Transverse colon (tissue), 4 donors: ENCODE results near the gene HSPH1. TPM values are rescaled to one million over a fixed set of nuclear protein-coding genes. Genes with fewer than 3 reads are reported as not detected.

Experiments
- DNase-seq: peaks from one replicate; pipeline ENCODE4 v3.0.0-alpha.2; 2019
- H3K27ac ChIP-seq, 4 donors: fragments of 200-600 bp; sonication (generic); 2 replicates each; pipeline ENCODE4 v1.5.1; 2016 to 2018; ENCODE audit warnings: inconsistent platforms in 4 of 4
- H3K27me3 ChIP-seq: fragments of 200-600 bp; sonication (generic); 2 replicates; pipeline ENCODE4 v1.5.1; 2017; ENCODE audit warnings: inconsistent platforms
- H3K36me3 ChIP-seq, 4 donors: fragments of 200-600 bp; sonication (generic); 2 replicates each; pipeline ENCODE4 v1.5.1; 2017 to 2019; ENCODE audit warnings: inconsistent platforms in 4 of 4
- H3K4me1 ChIP-seq, 4 donors: fragments of 200-600 bp; sonication (generic); 2 replicates each; pipeline ENCODE4 v1.5.1; 2017 to 2020; ENCODE audit warnings: inconsistent platforms in 4 of 4
- H3K4me3 ChIP-seq, 4 donors: fragments of 200-600 bp; sonication (generic); 1 replicate in 1 of 4; 2 replicates in 3 of 4; pipeline versions ENCODE4 v1.5.1 to v1.6.1; 2017 to 2019; ENCODE audit warnings: inconsistent platforms in 4 of 4
- H3K9me3 ChIP-seq, 2 donors: fragments of 200-600 bp; sonication (generic); 2 replicates each; pipeline ENCODE4 v1.5.1; 2017 to 2019; ENCODE audit warnings: inconsistent platforms in 2 of 2
- CTCF ChIP-seq, 5 experiments: fragments of 200-600 bp in 3 of 5; fragments of 450-650 bp in 2 of 5; sonication (generic) in 3 of 5; IDR thresholded peaks; 1 replicate in 2 of 5; 2 replicates in 3 of 5; pipeline ENCODE4 v1.5.1; 2016 to 2017; ENCODE audit warnings: antibody characterized with exemption in 5 of 5, inconsistent platforms in 3 of 5, mild to moderate bottlenecking in 2 of 5, moderate library complexity in 1 of 5
- EP300 ChIP-seq: sonication (generic); formaldehyde crosslinking; IDR thresholded peaks from one replicate; pipeline ENCODE4 v1.6.1; 2017; ENCODE audit warnings: antibody characterized with exemption, low read depth
- POLR2A ChIP-seq: fragments of 450-650 bp; IDR thresholded peaks from one replicate; pipeline ENCODE4 v1.6.1; 2016; ENCODE audit warnings: antibody characterized with exemption, mild to moderate bottlenecking, moderate library complexity
- POLR2AphosphoS5 ChIP-seq, 3 donors: sonication (generic); formaldehyde crosslinking; IDR thresholded peaks; one replicate each; pipeline ENCODE4 v1.6.1; 2016; ENCODE audit warnings: antibody characterized with exemption in 3 of 3
- WGBS, 2 donors: methylation state at CpG; one replicate each; pipeline ENCODE4 v1.1.5; 2018; ENCODE audit warnings: low coverage in 1 of 2; 5-methylcytosine and 5-hydroxymethylcytosine counted together
- in situ Hi-C, 4 donors: fragments of 200-750 bp; cut with MboI; loops; one replicate each; pipeline versions ENCODE4 v1.15.0 to v1.15.1; 2017; ENCODE audit warnings: low sequenced_read_pairs in 3 of 4, low pct_ligation_motif_present in 1 of 4, low pct_unique_long_range_greater_than_20kb in 1 of 4
- intact Hi-C: fragments of 100-400 bp; cut with DNase I; formaldehyde crosslinking; loops from one replicate; pipeline ENCODE4 v1.15.1; 2023; ENCODE audit warnings: low total_unique reads
- total RNA-seq, 4 donors: library from RNA; depleted of rRNA; stranded (reverse); fragments of >200 nt; gene quantifications; one replicate each; pipeline ENCODE4 v1.1.0, GENCODE V29; 2016

The HSPH1 gene
- total RNA-seq, 4 donors from 2014 or later = 16.1 to 58.3 (median 30.7) TPM

GRCh38 chr13:31168736-31169135 lies 7.0 kb upstream of the HSPH1 start:
- Histone ChIP-seq H3K9me3 (no peaks in the 10 kb centered on the region), H3K27ac (no peak overlapping the region), H3K36me3 (no peaks in the 10 kb centered on the region), H3K27me3 (no peaks in the 10 kb centered on the region), H3K4me3 (no peak overlapping the region), H3K4me1 (peaks cover 0 to 7% (median 0%) of the 10 kb centered on the region in 4 donors)
- intact Hi-C loops = no loop called here
- in situ Hi-C loops = no loop called here
- WGBS, 2 donors = 45% methylated on average over 11 of the region's 11 CpGs; no CpG with 5 or more reads in 1 of the 2 donors
- TF ChIP-seq CTCF (IDR thresholded peaks at IDR 0.05) (no peak), EP300 (no peak)
- peak; percentile 76 for DNase-seq

GRCh38 chr13:31168166-31168565 lies 6.5 kb upstream of the HSPH1 start:
- Histone ChIP-seq H3K27ac (no peak overlapping the region), H3K9me3 (no peaks in the 10 kb centered on the region), H3K4me3 (no peak overlapping the region), H3K4me1 (peaks cover 0 to 8% (median 0%) of the 10 kb centered on the region in 4 donors), H3K27me3 (no peaks in the 10 kb centered on the region), H3K36me3 (no peaks in the 10 kb centered on the region)
- intact Hi-C loops (no loop called here), in situ Hi-C loops (no loop called here)
- no peak for TF ChIP-seq POLR2A
- TF ChIP-seq EP300 = no peak
- TF ChIP-seq POLR2AphosphoS5 (IDR thresholded peaks at IDR 0.05) = no peak
- no peak for TF ChIP-seq CTCF (IDR thresholded peaks at IDR 0.05)
- 32 to 43% methylated on average over 2 of the region's 2 CpGs for WGBS, 2 donors
- no peak for DNase-seq

- no peak for DNase-seq
- Histone ChIP-seq H3K27ac (no peak overlapping the region), H3K9me3 (no peaks in the 10 kb centered on the region), H3K36me3 (no peaks in the 10 kb centered on the region), H3K4me3 (no peak overlapping the region), H3K4me1 (peaks cover 0 to 13% (median 0%) of the 10 kb centered on the region in 4 donors), H3K27me3 (no peaks in the 10 kb centered on the region)
- intact Hi-C loops = no loop called here
- TF ChIP-seq POLR2AphosphoS5 (IDR thresholded peaks at IDR 0.05) (no peak), EP300 (no peak), CTCF (IDR thresholded peaks at IDR 0.05) (no peak), POLR2A (no peak)
- in situ Hi-C loops = no loop called here
Measured at GRCh38 chr13:31167490-31167889, 5.8 kb upstream of the HSPH1 start.

- 66 to 84% methylated on average over 2 to 3 of the region's 3 CpGs for WGBS, 2 donors
- Histone ChIP-seq H3K27me3 (no peaks in the 10 kb centered on the region), H3K27ac (no peak overlapping the region), H3K4me3 (no peak overlapping the region), H3K4me1 (peaks cover 0 to 13% (median 0%) of the 10 kb centered on the region in 4 donors), H3K9me3 (no peaks in the 10 kb centered on the region), H3K36me3 (no peaks in the 10 kb centered on the region)
- DNase-seq = no peak
- TF ChIP-seq POLR2AphosphoS5 (IDR thresholded peaks at IDR 0.05) = no peak
- no peak for TF ChIP-seq CTCF (IDR thresholded peaks at IDR 0.05)
- no peak for TF ChIP-seq EP300
- no peak for TF ChIP-seq POLR2A
- intact Hi-C loops (no loop called here), in situ Hi-C loops (no loop called here)
Measured at GRCh38 chr13:31166591-31166990, 4.9 kb upstream of the HSPH1 start.
